Endothelial cell of umbilical vein (primary cell): ENCODE measurements around the gene CKS1B. TPM values are rescaled to one million over a fixed set of nuclear protein-coding genes. Genes with fewer than 3 reads are reported as not detected.

Source experiments
- BruUV-seq: library from RNA; stranded (reverse); fragments of 400-500 nt; replicated peaks from 2 replicates; lab custom pipeline; 2021; lab: Mats Ljungman, UMichigan
- CTCF ChIA-PET: fragments of 300-600, 350-600 bp; sonication (Branson Sonifier 250); formaldehyde crosslinking; loops from one replicate; lab custom pipeline; 2021; ENCODE audit warnings: antibody characterized with exemption, inconsistent platforms; lab: Charles Lee
- POLR2A ChIA-PET: fragments of 300-600, 350-600 bp; sonication (Branson Sonifier 250); formaldehyde crosslinking; loops from one replicate; lab custom pipeline; 2021; ENCODE audit warnings: antibody characterized with exemption, inconsistent platforms; lab: Charles Lee
- DNase-seq: peaks from one replicate; pipeline ENCODE4 v3.0.0-alpha.2; 2011; ENCODE audit warnings: low read depth, low spot score
- FAIRE-seq: peaks from 2 replicates; lab custom pipeline; 2011; peaks lifted over from hg19 to GRCh38; lab: Jason Lieb, UNC
- H2AFZ ChIP-seq: 2 replicates; pipeline ENCODE4 v1.6.0; 2012; ENCODE audit warnings: low read depth, low read length, control low read depth, inconsistent platforms
- H3K27ac ChIP-seq: 2 replicates; pipeline ENCODE4 v1.5.1; 2011; ENCODE audit warnings: low read depth, mild to moderate bottlenecking, control low read depth, low read length, moderate library complexity; ENCODE audit not compliant: insufficient read depth
- H3K27me3 ChIP-seq, 2 experiments: 2 replicates each; pipeline versions ENCODE4 v1.6.0 to v1.6.1; 2011; ENCODE audit warnings: low read length in 2 of 2, mixed read lengths in 1 of 2; ENCODE audit not compliant: control insufficient read depth in 2 of 2, insufficient read depth in 2 of 2
- H3K36me3 ChIP-seq, 2 experiments: 2 replicates in 1 of 2; 3 replicates in 1 of 2; pipeline ENCODE4 v1.5.1; 2011; ENCODE audit warnings: low read length in 2 of 2, mild to moderate bottlenecking in 1 of 2, moderate library complexity in 1 of 2; ENCODE audit not compliant: control insufficient read depth in 2 of 2, insufficient read depth in 2 of 2; ENCODE audit errors: extremely low read depth in 1 of 2
- H3K4me1 ChIP-seq: 3 replicates; pipeline ENCODE4 v1.5.1; 2011; ENCODE audit warnings: mild to moderate bottlenecking, low read length; ENCODE audit not compliant: control insufficient read depth, insufficient read depth; ENCODE audit errors: extremely low read depth
- H3K4me2 ChIP-seq: 2 replicates; pipeline ENCODE4 v1.6.1; 2011; ENCODE audit warnings: low read length, control low read depth, mixed read lengths; ENCODE audit not compliant: insufficient read depth
- H3K4me3 ChIP-seq, 3 experiments: fragments of 200-600 bp in 1 of 3; sonication (generic), shearing (Covaris generic) in 1 of 3; replicated peaks in 1 of 3; 2 replicates each; pipeline ENCODE4 v1.5.1; 2011 to 2016; ENCODE audit warnings: control low read depth in 3 of 3, low read length in 3 of 3, mild to moderate bottlenecking in 2 of 3, inconsistent platforms in 1 of 3, low read depth in 1 of 3, moderate library complexity in 1 of 3; ENCODE audit not compliant: insufficient read depth in 1 of 3
- H3K79me2 ChIP-seq: 2 replicates; pipeline ENCODE4 v1.6.0; 2012; ENCODE audit warnings: low read length, inconsistent platforms; ENCODE audit not compliant: control insufficient read depth, insufficient read depth
- H3K9ac ChIP-seq: replicated peaks from 2 replicates; pipeline ENCODE3; 2011; ENCODE audit warnings: low read length, control low read depth; ENCODE audit not compliant: insufficient read depth; ENCODE audit errors: extremely low read depth
- H3K9me1 ChIP-seq: replicated peaks from 3 replicates; pipeline ENCODE4 v1.6.0; 2011; ENCODE audit warnings: mild to moderate bottlenecking, low read length; ENCODE audit not compliant: control insufficient read depth, insufficient read depth; ENCODE audit errors: extremely low read depth
- H3K9me3 ChIP-seq: replicated peaks from 2 replicates; pipeline ENCODE4 v1.5.1; 2012; ENCODE audit warnings: low read length, inconsistent platforms; ENCODE audit not compliant: control insufficient read depth, insufficient read depth
- H4K20me1 ChIP-seq: replicated peaks from 2 replicates; pipeline ENCODE3; 2011; ENCODE audit warnings: mild to moderate bottlenecking, low read length; ENCODE audit not compliant: control insufficient read depth, insufficient read depth; ENCODE audit errors: extremely low read depth
- CTCF ChIP-seq, 2 donors: IDR thresholded peaks; 1 replicate in 1 of 2; 2 replicates in 1 of 2; pipeline ENCODE4 v1.5.1; 2011; ENCODE audit warnings: low read length in 2 of 2, mild to moderate bottlenecking in 2 of 2, moderate library complexity in 2 of 2, control low read depth in 1 of 2, inconsistent platforms in 1 of 2, low read depth in 1 of 2; ENCODE audit not compliant: insufficient read depth in 1 of 2; ENCODE audit errors: extremely low read depth in 1 of 2
- EZH2 ChIP-seq: IDR thresholded peaks from 2 replicates; pipeline ENCODE4 v1.6.1; 2012; ENCODE audit warnings: borderline replicate concordance, low read depth, mild to moderate bottlenecking, moderate library complexity, low read length, inconsistent platforms; ENCODE audit not compliant: severe bottlenecking
- FOS ChIP-seq: IDR thresholded peaks from 2 replicates; pipeline ENCODE4 v1.6.1; 2011; ENCODE audit warnings: mild to moderate bottlenecking, low read length, moderate library complexity, borderline replicate concordance; ENCODE audit not compliant: insufficient read depth
- GATA2 ChIP-seq: IDR thresholded peaks from 2 replicates; pipeline ENCODE4 v1.7.0; 2011; ENCODE audit warnings: low read depth, mild to moderate bottlenecking, moderate library complexity, mixed read lengths, low read length; ENCODE audit not compliant: insufficient read length, insufficient read depth
- JUN ChIP-seq: IDR thresholded peaks from 2 replicates; pipeline ENCODE4 v1.6.1; 2011; ENCODE audit warnings: borderline replicate concordance, low read depth; ENCODE audit not compliant: insufficient read length, insufficient read depth
- MAX ChIP-seq: IDR thresholded peaks from 2 replicates; pipeline ENCODE4 v1.6.1; 2011; ENCODE audit not compliant: insufficient read depth, insufficient read length
- MYC ChIP-seq: IDR thresholded peaks from one replicate; pipeline ENCODE4 v1.6.1; 2011; ENCODE audit warnings: mild to moderate bottlenecking, low read depth, low read length
- POLR2A ChIP-seq: IDR thresholded peaks from 2 replicates; pipeline ENCODE4 v1.6.1; 2012; ENCODE audit warnings: low read depth, mild to moderate bottlenecking, control low read depth, low read length
- POLR2AphosphoS5 ChIP-seq: IDR thresholded peaks from 2 replicates; pipeline ENCODE4 v1.6.1; 2012; ENCODE audit warnings: low read depth, mild to moderate bottlenecking, control low read depth, low read length, moderate library complexity; ENCODE audit not compliant: insufficient read depth
- dilution Hi-C: fragments of 300-500 bp; cut with MboI; formaldehyde crosslinking; loops from one replicate; pipeline ENCODE4 v1.15.0; 2019; ENCODE audit warnings: low sequenced_read_pairs; ENCODE audit not compliant: extremely low pct_ligation_motif_present
- intact Hi-C: fragments of 100-400 bp; cut with micrococcal nuclease; formaldehyde crosslinking; loops from one replicate; pipeline ENCODE4 v1.10.0; 2022
- polyA plus RNA-seq, 4 experiments: library from polyadenylated mRNA; depleted of rRNA in 3 of 4; stranded (reverse) in 3 of 4; unstranded in 1 of 4; fragments of >200 nt; gene quantifications; 2 replicates each; pipeline versions ENCODE4 v1.2.1 to v1.2.3, GENCODE V29; 2011 to 2012; ENCODE audit warnings: missing spikeins in 1 of 4
- total RNA-seq: library from RNA; stranded (reverse); gene quantifications from 2 replicates; pipeline ENCODE4 v1.2.3, GENCODE V29; 2021

CKS1B gene
- total and polyA plus RNA-seq, 2 donors (not counting 3 experiments of a cell fraction or from before 2014, with no cell fraction given) = 126 to 280 TPM

- Histone ChIP-seq H3K9me1 (no peaks in the 10 kb centered on the region), H3K4me2 (no peak overlapping the region), H2AFZ (no peak overlapping the region), H3K4me3 (no peak overlapping the region), H3K4me1 (peaks cover 12% of the 10 kb centered on the region), H3K9ac (no peak overlapping the region), H3K27me3 (no peaks in the 10 kb centered on the region), H3K36me3 (no peaks in the 10 kb centered on the region), H4K20me1 (no peaks in the 10 kb centered on the region), H3K27ac (no peak overlapping the region), H3K79me2 (peaks cover 16% of the 10 kb centered on the region), H3K9me3 (no peaks in the 10 kb centered on the region)
- DNase-seq (no peak), FAIRE-seq (no peak)
- dilution Hi-C loops = no loop called here
- ChIA-PET POLR2A (no interaction called here), CTCF (interaction anchor here (0.6 to 4.3 kb wide), 4 partner anchors 10 to 78 kb away, joined by 3 to 40 read pairs (median 5); no protein-coding TSS in a partner anchor)
- no peak for TF ChIP-seq EZH2
- TF ChIP-seq JUN = no peak
- no peak for TF ChIP-seq MYC
- no peak for TF ChIP-seq GATA2
- no peak for TF ChIP-seq POLR2A
- no peak for TF ChIP-seq FOS
- no peak for TF ChIP-seq MAX
- no peak for TF ChIP-seq POLR2AphosphoS5
- TF ChIP-seq CTCF (IDR thresholded peaks at IDR 0.05; ENCODE audit: extremely low read depth in 1 of 2, insufficient read depth in 1 of 2, low read depth in 1 of 2, low read length in 2 of 2) = no peak
- intact Hi-C loops = no loop called here
- BruUV-seq = no TSS peak
Observed at GRCh38 chr1:155007251-155007828, 32.9 kb downstream of the CKS1B start.
